Activated naive CD4-positive, alpha-beta T cell (primary cell): Measurements from ENCODE around the gene BIN1.
"Not testable (repeated sequence)": the region's sequence is repeated elsewhere in the genome, so short reads cannot be mapped to it uniquely, and the experiment has no call there.

Source experiments
- DNase-seq, 4 experiments: peaks; one replicate each; lab custom pipeline; 2025; lab: John Stamatoyannopoulos, UW

BIN1 gene

GRCh38 chr2:127046579-127046978 lies 60.4 kb downstream of the BIN1 start:
- no peak for DNase-seq

DNA sequence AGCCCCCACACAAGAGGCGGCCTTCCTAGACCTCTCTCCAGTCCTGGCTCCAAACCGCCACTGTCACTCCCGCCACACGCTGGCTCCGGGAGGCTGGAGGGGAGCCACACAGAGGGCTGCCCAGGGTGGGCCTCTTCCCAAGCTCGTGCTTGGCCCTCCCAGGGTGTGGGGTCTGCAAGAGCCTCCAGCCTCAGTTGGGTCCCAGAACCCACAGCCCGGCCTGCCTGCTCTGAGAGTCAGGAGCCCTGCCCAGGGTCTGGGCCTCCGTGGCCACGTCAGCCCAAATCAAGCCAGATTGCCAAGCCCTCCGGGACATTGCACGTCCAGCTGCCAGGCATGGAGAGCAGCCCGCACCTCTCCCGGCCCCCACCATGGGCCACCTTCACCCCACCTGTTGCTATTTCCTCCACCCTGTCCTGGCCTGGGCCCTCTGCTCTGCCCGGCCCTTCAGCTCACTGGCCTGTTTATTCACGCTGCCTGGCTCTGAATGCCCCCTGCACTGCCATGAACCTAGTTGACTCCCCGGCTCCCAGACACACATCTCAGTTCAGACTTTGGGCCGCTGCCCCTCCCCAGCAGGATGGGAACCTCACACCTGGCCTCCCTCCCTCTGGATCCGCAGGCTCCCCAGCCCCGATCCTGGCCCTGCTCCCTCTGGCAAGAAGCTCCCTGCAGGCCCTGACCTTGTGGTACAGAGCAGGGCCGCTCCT lies 61.0 kb downstream of the BIN1 start:
- DNase-seq, result no peak

- no peak for DNase-seq
These were observed 61.8 kb downstream of the BIN1 start for GRCh38 chr2:127044977-127045661.

DNA sequence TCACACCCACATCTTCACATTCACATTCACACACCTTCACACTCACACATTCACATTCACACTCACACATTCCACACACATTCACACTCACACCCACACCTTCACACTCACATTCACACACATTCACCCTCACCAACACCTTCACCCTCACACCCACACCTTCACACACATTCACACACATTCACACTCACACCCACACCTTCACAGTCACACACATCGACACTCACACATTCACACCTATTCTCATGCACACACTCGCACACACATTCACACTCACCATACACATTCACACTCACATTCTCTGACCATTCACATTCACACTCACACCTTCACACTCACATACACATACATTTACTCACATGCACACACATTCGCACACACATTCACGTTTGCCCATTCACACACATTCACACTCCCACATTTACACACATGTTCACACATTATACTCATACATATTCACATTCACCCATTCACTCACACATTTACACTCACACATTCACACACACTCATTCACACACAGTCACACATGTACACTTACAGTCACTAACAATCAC lies 62.7 kb downstream of the BIN1 start:
- DNase-seq, result no peak

- no peak for DNase-seq
These were observed 63.4 kb downstream of the BIN1 start for GRCh38 chr2:127043367-127044164.

DNA sequence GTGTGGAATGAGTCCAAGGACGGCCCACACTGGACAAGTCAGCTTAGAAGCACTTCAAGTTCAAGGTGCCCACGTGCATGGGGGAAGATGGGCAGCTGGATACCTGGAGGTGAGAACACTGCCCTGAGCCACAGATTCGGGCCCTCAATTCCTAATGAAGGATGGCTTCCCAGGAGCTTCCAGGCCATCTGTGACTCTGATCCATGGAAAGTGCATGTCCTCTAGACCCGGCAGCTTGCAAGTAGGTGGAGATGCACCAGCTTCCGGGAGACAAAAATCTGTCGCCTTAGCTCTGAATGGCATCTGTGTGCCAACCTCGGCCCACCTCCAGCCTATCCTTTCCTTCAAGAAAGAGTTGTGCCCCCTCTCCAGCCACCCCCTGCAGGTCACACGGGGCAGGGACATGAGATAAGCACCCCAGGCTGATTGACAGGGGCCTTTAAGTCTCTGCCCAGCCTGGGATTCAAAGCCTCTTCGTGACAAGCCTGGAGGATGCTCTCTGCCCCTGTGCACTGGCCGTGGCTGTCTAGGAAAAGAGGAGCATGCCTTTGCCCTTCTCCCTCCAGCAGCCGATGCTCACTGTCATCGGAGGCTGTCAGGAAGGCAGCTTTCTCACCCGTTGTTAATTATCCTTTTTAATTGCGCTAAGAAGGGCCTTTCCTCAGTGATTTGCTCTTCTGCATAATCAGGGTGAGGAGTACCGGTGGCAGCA lies 65.5 kb downstream of the BIN1 start:
- no peak for DNase-seq

DNA sequence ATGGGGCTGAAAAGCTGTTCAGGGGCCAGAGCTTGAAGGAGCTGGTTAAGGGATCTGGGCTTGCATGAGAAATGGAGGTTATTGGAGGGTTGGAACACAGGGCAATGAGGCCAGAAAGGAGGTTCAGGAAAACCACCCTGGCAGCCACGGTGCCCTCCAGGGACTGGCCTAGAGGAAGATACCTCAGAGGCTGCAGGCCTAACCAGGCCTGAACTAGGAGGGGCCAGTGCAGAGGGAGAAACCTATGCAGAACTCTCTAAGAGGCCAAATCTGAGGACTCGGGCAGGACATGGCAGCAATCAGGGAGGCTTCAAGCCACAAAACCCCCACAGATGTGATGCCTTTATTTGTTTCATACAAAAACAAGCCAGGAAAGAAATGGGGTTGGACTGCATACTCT lies 66.8 kb downstream of the BIN1 start:
- no peak for DNase-seq

DNA sequence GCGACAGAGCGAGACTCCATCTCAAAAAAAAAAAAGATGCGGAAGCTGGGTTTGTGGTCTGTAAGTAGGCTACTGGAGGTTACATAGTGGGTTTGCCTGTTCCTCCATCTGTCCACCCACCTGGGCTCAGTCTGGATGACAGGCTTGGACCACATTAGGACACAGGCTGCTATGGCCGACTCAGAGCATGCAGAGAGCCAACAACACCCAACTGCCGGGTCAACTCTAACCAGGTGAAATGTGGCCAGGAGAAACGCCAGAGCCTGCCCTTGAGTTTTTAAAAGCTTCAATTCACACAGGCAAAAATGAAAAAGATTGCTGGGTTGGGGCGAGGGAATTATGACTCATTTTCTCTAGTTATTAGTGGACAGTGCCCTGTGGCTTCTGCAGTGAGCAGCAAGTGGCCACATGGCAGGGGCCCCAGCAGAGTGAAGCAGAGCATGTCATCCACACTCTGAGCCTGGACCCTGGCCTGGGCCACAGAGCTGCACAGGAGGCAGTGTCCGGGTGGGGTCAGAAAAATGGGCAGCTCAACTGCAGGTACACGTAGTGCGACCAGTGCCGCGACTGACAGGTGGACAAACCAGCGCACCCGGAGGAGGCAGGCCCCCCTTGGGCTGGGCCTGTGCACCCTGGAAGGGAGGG lies 67.4 kb downstream of the BIN1 start:
- DNase-seq, result no peak

- DNase-seq, result no peak
These were observed 69.5 kb downstream of the BIN1 start for GRCh38 chr2:127037476-127037875.

DNA sequence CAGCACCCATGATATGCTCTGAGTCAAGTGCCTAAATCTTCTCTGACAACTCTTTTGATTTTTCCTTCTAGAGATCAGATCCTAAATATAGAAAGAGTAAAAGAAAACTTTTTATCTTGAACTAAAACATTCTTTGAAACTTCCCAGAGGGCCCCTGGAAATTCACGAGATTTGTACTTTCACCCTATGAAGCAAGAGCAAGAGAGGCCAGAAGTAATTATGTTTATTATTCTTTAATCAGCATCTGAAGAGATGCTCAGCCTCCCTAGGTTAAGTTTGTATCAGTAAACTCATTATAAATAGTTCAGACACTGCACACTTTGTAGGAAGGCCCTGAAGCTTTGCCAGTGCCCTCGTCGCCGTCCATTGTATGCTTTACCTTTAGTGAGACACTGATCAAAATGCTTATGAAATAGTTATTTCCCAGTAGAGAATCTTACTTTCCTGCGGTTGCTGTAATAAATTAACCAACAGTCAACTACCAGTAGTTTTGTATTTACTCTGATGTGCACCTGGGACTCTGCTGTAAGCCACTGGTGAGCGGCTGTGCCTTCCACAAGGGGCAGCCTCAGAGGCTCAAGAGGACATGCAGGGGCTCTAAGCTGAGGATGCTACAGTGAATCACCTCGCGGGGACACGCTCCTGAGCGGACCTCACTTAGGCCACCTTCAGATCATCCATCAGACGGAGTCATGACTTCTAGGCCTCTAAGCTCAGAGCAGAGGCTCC lies 71.9 kb downstream of the BIN1 start:
- DNase-seq, result no peak

GRCh38 chr2:127034051-127034450 lies 72.9 kb downstream of the BIN1 start:
- DNase-seq, result no peak

GRCh38 chr2:127032621-127033020 lies 74.3 kb downstream of the BIN1 start:
- no peak for DNase-seq

DNA sequence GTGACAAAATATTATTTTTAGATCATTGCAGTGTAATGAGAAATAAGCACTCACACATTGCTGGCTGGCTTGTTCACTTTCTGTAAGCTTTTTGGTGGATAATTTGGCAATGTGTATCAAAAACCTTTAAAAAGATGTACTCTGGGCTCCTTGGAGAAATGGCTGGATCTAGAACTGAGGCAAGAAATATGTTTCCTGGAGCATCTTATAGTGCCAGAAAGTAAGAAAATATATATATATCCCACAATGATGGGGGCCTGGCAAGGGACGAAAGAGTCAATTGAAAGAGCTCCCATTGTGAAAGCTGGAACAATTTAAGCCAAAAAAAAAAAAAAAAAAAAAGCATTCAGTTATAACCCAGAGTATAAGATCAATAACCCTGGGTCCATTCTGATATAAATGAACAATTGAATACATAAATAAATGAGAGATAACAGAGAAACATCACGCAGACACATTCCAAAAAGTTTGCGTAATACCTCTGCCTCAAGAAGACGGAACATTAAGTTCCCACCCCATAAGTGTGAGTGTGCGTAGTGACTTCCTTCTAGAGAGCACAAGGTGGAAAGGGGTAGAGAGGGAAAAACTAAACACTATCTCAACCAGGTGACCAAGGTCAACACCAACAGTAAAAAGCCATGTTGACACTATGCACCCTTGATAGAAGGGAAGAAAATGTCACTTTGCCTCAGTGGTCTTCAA lies 77.5 kb downstream of the BIN1 start:
- no peak for DNase-seq

GRCh38 chr2:127028745-127029144 lies 78.2 kb downstream of the BIN1 start:
- DNase-seq, result not testable (repeated sequence)

- no peak for DNase-seq
These were observed 79.2 kb downstream of the BIN1 start for GRCh38 chr2:127027715-127028114.

DNA sequence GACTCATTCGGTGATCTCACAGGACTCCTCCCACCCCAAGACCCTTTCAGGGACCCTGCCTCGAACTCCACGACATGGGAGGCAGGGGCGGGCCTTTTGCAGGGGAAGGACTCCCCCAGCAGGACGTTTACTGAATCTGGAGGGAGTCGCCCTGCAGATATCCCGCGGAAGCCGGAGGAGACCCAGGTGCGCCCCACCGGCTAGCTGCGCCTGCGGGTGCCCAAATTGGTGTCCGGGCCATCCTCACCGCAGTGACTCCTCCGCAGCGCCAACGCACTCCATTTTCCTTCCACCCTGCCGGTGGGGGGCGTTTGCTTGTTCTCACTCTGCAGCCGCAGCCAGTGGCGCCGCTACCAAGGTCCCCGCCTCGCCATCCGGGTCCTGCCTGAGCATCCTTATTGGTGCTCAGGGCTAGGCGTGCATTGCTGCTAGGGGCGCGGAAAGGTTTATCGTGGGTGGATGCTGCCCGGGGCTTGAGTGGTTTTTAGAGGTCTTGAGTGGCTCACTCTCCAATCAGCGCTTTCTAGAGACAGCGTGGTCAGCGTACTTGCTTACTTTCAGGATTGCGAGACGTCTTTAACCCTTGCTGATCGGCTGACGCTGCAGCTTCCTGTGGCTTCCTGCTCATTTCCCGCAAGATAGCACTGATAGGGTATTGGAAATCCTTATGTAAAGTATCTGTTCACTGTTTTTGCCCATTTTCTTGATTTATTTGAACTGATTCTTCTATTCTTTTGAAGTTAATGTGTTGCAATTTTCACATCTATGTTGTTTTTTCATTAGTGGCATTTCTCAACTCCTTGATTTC lies 81.4 kb downstream of the BIN1 start:
- DNase-seq, result peak in 3 of 4 experiments; percentile 15 to 67 (median 55)

DNA sequence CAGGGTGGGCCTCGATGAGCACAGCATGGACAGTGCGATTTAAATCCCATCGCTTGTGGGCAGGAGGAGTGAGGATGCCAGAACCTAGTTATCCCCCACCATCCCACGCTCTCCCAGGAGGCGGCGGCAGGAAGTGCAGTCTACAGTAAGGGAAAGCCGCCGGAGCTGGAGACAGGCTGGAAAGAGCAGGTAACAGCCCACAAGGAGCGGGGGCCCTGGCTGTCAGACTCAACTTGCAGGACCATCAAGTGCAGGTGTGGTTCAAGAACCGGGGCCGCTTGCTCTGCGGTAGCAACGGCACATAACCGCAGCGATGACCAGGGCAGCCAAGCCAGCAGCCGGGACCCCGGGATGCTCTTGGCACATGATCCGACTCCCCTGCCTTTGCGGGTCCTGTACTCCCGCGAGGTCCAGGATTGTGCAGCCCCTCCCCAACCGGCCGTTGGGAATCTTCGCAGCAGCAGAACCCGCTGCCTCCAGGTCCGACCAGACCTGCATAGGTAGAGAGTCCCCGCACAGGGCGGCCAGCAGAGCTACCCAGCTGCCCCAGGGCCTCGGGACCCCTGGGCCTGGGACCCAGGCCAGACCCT lies 82.1 kb downstream of the BIN1 start:
- no peak for DNase-seq

DNA sequence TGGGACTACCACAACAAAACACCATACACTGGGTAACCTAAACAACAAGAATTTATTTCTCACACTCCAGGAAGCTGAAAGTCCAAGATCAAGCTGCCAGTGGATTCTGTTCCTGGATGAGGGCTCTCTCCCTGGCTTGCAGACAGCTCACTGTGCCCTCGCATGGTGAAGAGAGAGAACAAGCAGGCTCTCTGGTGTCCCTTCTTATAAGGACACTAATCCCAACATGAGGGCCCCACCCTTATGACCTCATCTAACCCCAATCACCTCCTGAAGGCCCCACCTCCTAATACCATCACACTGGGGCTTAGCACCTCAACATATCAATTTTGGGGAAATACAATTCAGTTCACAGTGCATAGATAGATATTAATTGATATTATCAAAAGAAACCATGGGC lies 83.5 kb downstream of the BIN1 start:
- DNase-seq, result no peak

DNA sequence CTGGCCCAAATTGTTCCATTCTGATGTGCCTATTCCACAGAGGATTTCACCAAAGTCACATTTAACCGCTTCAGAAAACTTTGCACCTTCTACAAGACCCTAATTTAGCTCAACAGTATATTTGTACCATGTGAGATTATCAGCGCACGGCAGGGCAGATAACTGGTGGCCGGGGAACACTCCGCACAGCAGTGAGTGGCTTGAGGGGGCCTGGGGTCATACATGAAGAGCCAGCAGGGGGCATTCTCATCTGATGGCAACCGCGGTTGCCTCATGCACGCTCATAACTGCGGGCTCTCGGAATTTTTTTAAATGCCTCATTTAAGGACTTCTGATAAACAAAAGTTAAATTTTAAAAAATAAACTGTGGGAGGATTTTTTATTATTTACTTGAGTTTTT lies 84.1 kb downstream of the BIN1 start:
- DNase-seq, result no peak
